Loucy (cell line): ENCODE data around the gene TMEM253.

Experiments used
- H2AFZ ChIP-seq: fragments of 200-600 bp; sonication (generic); 2 replicates; pipeline ENCODE4 v1.6.0; 2016; ENCODE audit warnings: antibody characterized with exemption, mild to moderate bottlenecking, low read length, moderate library complexity
- H3F3A ChIP-seq: fragments of 200-600 bp; 2 replicates; pipeline ENCODE4 v1.6.0; 2016; ENCODE audit warnings: antibody characterized with exemption, low read depth, mild to moderate bottlenecking
- H3K27me3 ChIP-seq: fragments of 200-600 bp; sonication (generic); 2 replicates; pipeline ENCODE4 v1.6.1; 2014; ENCODE audit warnings: low read length, mild to moderate bottlenecking; ENCODE audit not compliant: insufficient read depth, poor library complexity, severe bottlenecking
- H3K36me3 ChIP-seq: fragments of 200-600 bp; sonication (generic); 2 replicates; pipeline ENCODE4 v1.6.1; 2016; ENCODE audit warnings: low read length; ENCODE audit not compliant: insufficient read depth
- H3K4me1 ChIP-seq: fragments of 200-600 bp; sonication (generic); 2 replicates; pipeline ENCODE4 v1.5.1; 2014; ENCODE audit warnings: low read length, mild to moderate bottlenecking; ENCODE audit not compliant: insufficient read depth, poor library complexity, severe bottlenecking
- H3K4me2 ChIP-seq: fragments of 200-600 bp; sonication (generic); 2 replicates; pipeline ENCODE4 v1.6.0; 2014; ENCODE audit warnings: antibody characterized with exemption, low read length, low read depth, mild to moderate bottlenecking; ENCODE audit not compliant: poor library complexity, severe bottlenecking
- H3K4me3 ChIP-seq: fragments of 200-600 bp; sonication (generic); 2 replicates; pipeline ENCODE4 v1.5.1; 2014; ENCODE audit warnings: low read length, mild to moderate bottlenecking, mixed read lengths; ENCODE audit not compliant: poor library complexity, severe bottlenecking
- H3K79me2 ChIP-seq: fragments of 200-600 bp; sonication (generic); 2 replicates; pipeline ENCODE4 v1.6.1; 2014; ENCODE audit warnings: low read length; ENCODE audit not compliant: insufficient read depth
- H3K9ac ChIP-seq: fragments of 200-600 bp; sonication (generic); 2 replicates; pipeline ENCODE4 v1.6.0; 2014; ENCODE audit warnings: mild to moderate bottlenecking, low read depth, low read length, moderate library complexity; ENCODE audit not compliant: poor library complexity, severe bottlenecking
- H3K9me2 ChIP-seq: fragments of 200-600 bp; sonication (generic); replicated peaks from 2 replicates; pipeline ENCODE4 v1.6.1; 2016; ENCODE audit warnings: low read depth, low read length, mixed read lengths
- H3K9me3 ChIP-seq: fragments of 200-600 bp; sonication (generic); 2 replicates; pipeline ENCODE4 v1.6.1; 2014; ENCODE audit warnings: mild to moderate bottlenecking, antibody characterized with exemption, low read length, low read depth; ENCODE audit not compliant: insufficient read depth
- H4K20me1 ChIP-seq: fragments of 200-600 bp; sonication (generic); 2 replicates; pipeline ENCODE4 v1.6.0; 2014; ENCODE audit warnings: antibody characterized with exemption, low read length, mild to moderate bottlenecking; ENCODE audit not compliant: insufficient read depth, poor library complexity, severe bottlenecking
- EZH2phosphoT487 ChIP-seq: fragments of 200-600 bp; IDR thresholded peaks from 2 replicates; pipeline ENCODE4 v1.6.1; 2018; ENCODE audit warnings: antibody characterized with exemption, mild to moderate bottlenecking, moderate library complexity, borderline replicate concordance
- TF ChIP-seq, protein P1 (sequence below): fragments of 200-600 bp; sonication (generic); conservative IDR thresholded peaks from 2 replicates; pipeline ENCODE4 v1.5.1; 2014; ENCODE audit warnings: mild to moderate bottlenecking, antibody characterized with exemption, low read length

Gene TMEM253

DNA sequence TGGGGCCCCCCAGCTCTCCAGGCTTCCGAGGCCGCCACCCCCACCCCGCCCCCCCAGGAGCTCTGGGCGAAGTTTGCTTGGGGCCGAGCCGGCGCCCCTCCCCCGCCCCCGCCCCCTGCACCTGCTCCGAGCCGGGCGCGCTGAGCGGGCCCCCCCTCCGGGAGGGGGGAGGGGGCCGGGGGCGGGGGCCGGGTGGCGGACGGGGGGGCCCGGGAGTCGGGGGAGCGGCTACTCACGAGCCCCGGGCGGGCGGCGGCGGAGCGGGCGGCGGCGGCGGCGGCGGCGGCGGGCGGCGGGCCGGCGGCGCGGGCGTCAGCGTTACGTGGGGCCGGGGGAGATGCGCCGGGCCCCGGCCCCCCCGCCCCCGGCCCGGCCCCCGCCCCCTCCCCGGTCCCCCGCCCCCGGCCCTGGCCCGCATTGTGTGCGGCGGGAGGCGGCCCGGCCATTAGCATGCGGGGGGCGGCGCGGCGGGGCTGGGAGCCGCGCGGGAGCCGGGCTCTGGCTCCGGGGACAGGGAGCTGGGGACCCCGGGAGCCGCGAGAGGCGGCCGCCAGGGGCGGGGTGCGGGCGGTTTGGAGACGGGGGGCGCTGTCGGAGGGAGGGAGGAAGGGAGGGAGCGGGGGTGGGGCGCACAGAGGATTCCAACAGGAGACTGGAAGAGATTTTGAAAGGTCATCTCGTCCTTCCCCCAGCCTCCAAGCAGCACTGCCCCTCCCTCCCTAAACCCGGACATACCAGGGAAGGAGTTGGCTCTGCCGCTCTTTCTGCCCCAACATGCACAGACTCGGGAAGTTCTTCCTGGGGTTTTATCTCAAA is 2.6 kb upstream of the TMEM253 start, which contains the start of gene ZNF219:
Gene ZNF219 (minus strand): TSS at position 580 of the 816 bp plus-strand sequence. CDS start 5,064 bp downstream, outside the sequence.
- TF ChIP-seq EZH2phosphoT487, result no peak
- TF ChIP-seq, protein P1, sequence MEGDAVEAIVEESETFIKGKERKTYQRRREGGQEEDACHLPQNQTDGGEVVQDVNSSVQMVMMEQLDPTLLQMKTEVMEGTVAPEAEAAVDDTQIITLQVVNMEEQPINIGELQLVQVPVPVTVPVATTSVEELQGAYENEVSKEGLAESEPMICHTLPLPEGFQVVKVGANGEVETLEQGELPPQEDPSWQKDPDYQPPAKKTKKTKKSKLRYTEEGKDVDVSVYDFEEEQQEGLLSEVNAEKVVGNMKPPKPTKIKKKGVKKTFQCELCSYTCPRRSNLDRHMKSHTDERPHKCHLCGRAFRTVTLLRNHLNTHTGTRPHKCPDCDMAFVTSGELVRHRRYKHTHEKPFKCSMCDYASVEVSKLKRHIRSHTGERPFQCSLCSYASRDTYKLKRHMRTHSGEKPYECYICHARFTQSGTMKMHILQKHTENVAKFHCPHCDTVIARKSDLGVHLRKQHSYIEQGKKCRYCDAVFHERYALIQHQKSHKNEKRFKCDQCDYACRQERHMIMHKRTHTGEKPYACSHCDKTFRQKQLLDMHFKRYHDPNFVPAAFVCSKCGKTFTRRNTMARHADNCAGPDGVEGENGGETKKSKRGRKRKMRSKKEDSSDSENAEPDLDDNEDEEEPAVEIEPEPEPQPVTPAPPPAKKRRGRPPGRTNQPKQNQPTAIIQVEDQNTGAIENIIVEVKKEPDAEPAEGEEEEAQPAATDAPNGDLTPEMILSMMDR, result no peak; the same call in 1 of the 2 replicates
- Histone ChIP-seq H3K27me3 (no peaks in the 10 kb centered on the region), H3K4me3 (peak within 1 kb of the TSS; percentile 77), H3F3A (peaks cover 23% of the 10 kb centered on the region), H3K4me2 (peak within 1 kb of the TSS; percentile 76), H2AFZ (peak within 1 kb of the TSS; percentile 91), H4K20me1 (no peaks in the 10 kb centered on the region), H3K9me3 (no peaks in the 10 kb centered on the region), H3K9me2 (no peaks in the 10 kb centered on the region), H3K79me2 (peaks cover 7% of the 10 kb centered on the region), H3K36me3 (no peaks in the 10 kb centered on the region), H3K9ac (peak within 1 kb of the TSS; percentile 79), H3K4me1 (peaks cover 32% of the 10 kb centered on the region)

DNA sequence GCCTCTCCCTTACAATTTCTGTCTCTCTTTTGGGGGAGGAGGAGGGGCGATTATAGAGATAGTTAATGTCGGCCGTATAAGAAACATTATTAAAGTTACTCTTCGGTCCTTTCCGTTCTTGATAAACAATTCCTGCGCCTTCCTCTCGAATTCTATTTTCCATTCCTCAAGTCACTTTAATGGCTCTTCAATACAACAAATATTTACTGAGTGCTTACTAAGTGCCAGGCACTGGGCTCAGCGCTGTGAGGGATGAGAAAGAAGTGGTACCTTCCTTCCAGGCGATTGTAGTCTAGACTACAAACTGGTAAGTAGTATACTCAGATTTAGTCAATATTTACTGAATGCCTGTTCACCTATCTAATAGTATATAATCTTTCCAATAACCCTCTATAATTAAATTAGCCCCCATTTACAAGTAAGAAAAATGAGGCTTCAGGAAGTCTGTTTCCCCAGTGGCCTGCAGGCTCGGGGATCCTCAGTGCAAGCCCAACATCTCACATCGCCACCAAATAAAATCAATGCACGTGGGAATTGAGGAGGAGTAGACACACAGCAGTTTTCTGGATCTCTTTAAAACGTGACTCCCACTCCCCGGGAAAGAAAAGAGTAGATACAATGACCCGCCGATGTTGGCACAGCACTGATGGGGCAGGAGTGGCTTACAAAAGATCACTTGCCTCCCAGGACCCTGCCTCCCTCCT is 1.8 kb upstream of the TMEM253 start:
- H4K20me1 ChIP-seq, result no peaks in the 10 kb centered on the region
- peak overlapping the region; percentile 91 for H2AFZ ChIP-seq
- H3K9ac ChIP-seq, result peak overlapping the region; percentile 79
- no peaks in the 10 kb centered on the region for H3K36me3 ChIP-seq
- H3K4me1 ChIP-seq, result peaks cover 33% of the 10 kb centered on the region
- H3K4me2 ChIP-seq, result peak overlapping the region; percentile 76
- no peaks in the 10 kb centered on the region for H3K9me2 ChIP-seq
- peaks cover 7% of the 10 kb centered on the region for H3K79me2 ChIP-seq
- peaks cover 23% of the 10 kb centered on the region for H3F3A ChIP-seq
- no peaks in the 10 kb centered on the region for H3K9me3 ChIP-seq
- H3K4me3 ChIP-seq, result peak overlapping the region; percentile 77
- no peaks in the 10 kb centered on the region for H3K27me3 ChIP-seq
- TF ChIP-seq, protein P1, result no peak
- no peak for TF ChIP-seq EZH2phosphoT487

DNA sequence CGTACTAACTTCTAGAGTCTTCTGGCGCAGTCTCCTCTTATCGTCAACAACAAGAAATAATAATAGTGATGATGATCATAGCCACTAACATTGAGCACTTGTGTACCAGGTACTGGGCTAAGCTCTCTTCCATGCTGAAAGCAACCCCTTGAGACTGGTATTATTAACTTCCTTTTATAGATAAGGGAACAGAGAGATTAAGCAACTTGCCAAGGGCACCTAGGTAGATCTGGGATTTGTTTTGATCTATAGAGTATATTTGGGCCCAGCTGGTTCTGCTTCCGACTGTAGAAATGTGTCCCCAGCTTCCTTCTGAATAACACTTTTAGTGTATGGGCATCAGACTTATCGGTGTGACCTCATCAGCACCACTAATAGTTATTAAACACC is 1.3 kb upstream of the TMEM253 start:
- TF ChIP-seq, protein P1, result no peak
- TF ChIP-seq EZH2phosphoT487, result no peak

More for the DNA sequence above, 1.3 kb upstream of the TMEM253 start:
- Histone ChIP-seq H3K4me3 (peak overlapping the region; percentile 77), H2AFZ (no peak overlapping the region), H3K4me1 (peaks cover 31% of the 10 kb centered on the region), H3K9me3 (no peaks in the 10 kb centered on the region), H3K4me2 (peak overlapping the region; percentile 76), H3K36me3 (no peaks in the 10 kb centered on the region), H3F3A (peaks cover 23% of the 10 kb centered on the region), H3K27me3 (no peaks in the 10 kb centered on the region), H3K9me2 (no peaks in the 10 kb centered on the region), H3K79me2 (peaks cover 7% of the 10 kb centered on the region), H3K9ac (peak overlapping the region; percentile 79), H4K20me1 (no peaks in the 10 kb centered on the region)
